Ovary (tissue), 9 donors: Measurements from ENCODE around the gene ARHGEF40. TPM values are rescaled to one million over a fixed set of nuclear protein-coding genes. Genes with fewer than 3 reads are reported as not detected.

ENCODE experiments used
- DNase-seq, 5 donors: peaks; one replicate each; pipeline ENCODE4 v3.0.0-alpha.2; 2019 to 2020
- H3K27ac ChIP-seq, 2 donors: fragments of 200-600 bp; one replicate each; pipeline versions ENCODE4 v1.5.1 to v1.8.0; 2019 to 2022
- H3K27me3 ChIP-seq: fragments of 200-600 bp; one replicate; pipeline ENCODE4 v1.8.0; 2022
- H3K36me3 ChIP-seq: fragments of 200-600 bp; sonication (generic); one replicate; pipeline ENCODE4 v1.5.1; 2019
- H3K4me1 ChIP-seq: one replicate; pipeline ENCODE4 v1.8.1; 2013; ENCODE audit warnings: mild to moderate bottlenecking, moderate library complexity; ENCODE audit not compliant: insufficient read depth
- H3K4me3 ChIP-seq: fragments of 200-600 bp; sonication (generic); one replicate; pipeline ENCODE4 v1.5.1; 2017
- H3K9me3 ChIP-seq, 2 donors: fragments of 200-600 bp in 1 of 2; sonication (generic) in 1 of 2; one replicate each; pipeline versions ENCODE4 v1.5.1 to v1.8.1; 2013 to 2019; ENCODE audit warnings: mild to moderate bottlenecking in 1 of 2, moderate library complexity in 1 of 2
- CTCF ChIP-seq, 3 donors: fragments of 450-650 bp in 2 of 3; fragments of 200-600 bp in 1 of 3; IDR thresholded peaks; one replicate each; pipeline versions ENCODE4 v1.5.1 to v1.8.0; 2016 to 2022; ENCODE audit warnings: antibody characterized with exemption in 3 of 3, mild to moderate bottlenecking in 1 of 3
- EP300 ChIP-seq: sonication (generic); formaldehyde crosslinking; IDR thresholded peaks from one replicate; pipeline ENCODE4 v1.6.1; 2017; ENCODE audit warnings: antibody characterized with exemption
- POLR2A ChIP-seq: fragments of 450-650 bp; IDR thresholded peaks from one replicate; pipeline ENCODE4 v1.6.1; 2017; ENCODE audit warnings: antibody characterized with exemption, mild to moderate bottlenecking, moderate library complexity
- WGBS, 3 donors: extraction: QIAGEN DNeasy Blood & Tissue Kit in 1 of 3; methylation state at CpG; one replicate each; pipeline versions ENCODE4 v1.1.5 to v1.1.7; 2013 to 2017; 5-methylcytosine and 5-hydroxymethylcytosine counted together
- intact Hi-C, 4 donors: fragments of 100-400 bp; cut with DNase I; formaldehyde crosslinking; loops; one replicate each; pipeline versions ENCODE4 v1.11.0 to v1.15.1; 2022 to 2023
- polyA plus RNA-seq, 2 donors: library from polyadenylated mRNA; stranded (reverse); fragments of 200-250 nt in 1 of 2; fragments of 350-450 nt in 1 of 2; fragmentation: Illumina TruSeq in 1 of 2; extraction: RNeasy Lipid Tissue Mini Kit (QIAGEN cat#74804) in 1 of 2; gene quantifications; one replicate each; pipeline ENCODE4 v1.2.3, GENCODE V29; 2013 to 2014
- total RNA-seq, 7 donors: library from RNA; depleted of rRNA in 2 of 7; stranded (reverse); fragments of >200 nt in 2 of 7; fragmentation: NEBNext Ultra II Directional in 3 of 7; extraction: Animal tissue kit (Norgen Biotek cat#: 25700) in 3 of 7; gene quantifications; one replicate each; pipeline versions ENCODE4 v1.1.0 to v1.2.4, GENCODE V29; 2016 to 2023
- donor health status: DM: no; HTN: no; CAD: no; lungs with moderate emphysema.
- donor health status: DM: no; HTN: no; CAD: no.
- donor health status: Bipolar disorder and iron deficiency.
- donor health status: DM: yes; HTN: yes; CAD: no.
- donor health status: DM: no; HTN: no; CAD: no.
- donor health status: DM: yes; HTN: yes; CAD: no.

ARHGEF40 gene
- total and polyA plus RNA-seq, 9 donors = 29.8 to 98.3 (median 52.4) TPM

DNA sequence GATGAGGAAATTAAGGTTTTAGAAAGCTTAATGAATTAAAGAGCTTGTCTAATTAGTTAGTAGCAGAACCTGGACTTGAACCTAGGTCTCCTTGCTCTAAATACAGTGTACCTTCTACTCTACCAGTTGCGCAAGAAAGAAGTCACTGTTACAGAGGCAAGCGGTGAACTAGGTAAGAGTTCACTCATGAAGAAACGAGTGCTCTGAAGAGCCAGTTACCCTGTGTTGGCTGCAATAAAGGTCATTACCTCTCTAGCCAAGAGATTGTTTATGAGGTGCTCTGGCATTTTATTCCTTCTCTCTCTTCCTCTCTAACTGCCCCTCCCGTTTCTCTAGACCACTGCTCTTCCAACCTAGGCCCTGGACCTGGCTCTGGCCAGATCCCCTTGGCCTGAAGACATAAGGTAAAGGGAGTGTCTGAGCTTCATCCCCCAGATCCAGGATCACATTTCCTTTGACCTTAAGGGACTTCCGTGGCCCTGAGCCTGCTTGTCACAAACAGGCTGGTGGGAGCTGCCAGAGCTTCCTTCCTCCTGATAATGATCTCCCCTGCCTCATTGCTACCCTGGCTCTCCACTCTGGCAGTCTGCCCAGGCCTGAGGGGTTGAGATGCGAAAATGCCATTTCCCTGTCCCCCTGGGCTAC, 26.0 kb upstream of the ARHGEF40 start:
- TF ChIP-seq EP300 = no peak
- Histone ChIP-seq H3K27me3 (no peaks in the 10 kb centered on the region), H3K4me3 (no peak overlapping the region), H3K27ac (no peak overlapping the region), H3K4me1 (peaks cover 7% of the 10 kb centered on the region), H3K9me3 (no peaks in the 10 kb centered on the region), H3K36me3 (no peaks in the 10 kb centered on the region)
- DNase-seq = no peak
- intact Hi-C loops = loop anchor here in 1 of 4 donors (10.0 kb wide), 1 partner anchor 49 kb away; the partner anchor contains the start of gene SLC39A2
- WGBS, 3 donors = 53 to 61% (median 55%) methylated on average over 6 of the region's 6 CpGs

GRCh38 chr14:21047378-21047781, 22.7 kb upstream of the ARHGEF40 start:
- Histone ChIP-seq H3K4me1 (peaks cover 3% of the 10 kb centered on the region), H3K4me3 (no peak overlapping the region), H3K27ac (no peak overlapping the region), H3K9me3 (no peaks in the 10 kb centered on the region), H3K36me3 (no peaks in the 10 kb centered on the region), H3K27me3 (no peaks in the 10 kb centered on the region)
- intact Hi-C loops = loop anchor here in 1 of 4 donors (10.0 kb wide), 1 partner anchor 53 kb away; the partner anchor contains the start of gene SLC39A2
- no peak for TF ChIP-seq EP300
- 64 to 80% (median 79%) methylated on average over 2 of the region's 2 CpGs for WGBS, 3 donors
- no peak for DNase-seq

DNA sequence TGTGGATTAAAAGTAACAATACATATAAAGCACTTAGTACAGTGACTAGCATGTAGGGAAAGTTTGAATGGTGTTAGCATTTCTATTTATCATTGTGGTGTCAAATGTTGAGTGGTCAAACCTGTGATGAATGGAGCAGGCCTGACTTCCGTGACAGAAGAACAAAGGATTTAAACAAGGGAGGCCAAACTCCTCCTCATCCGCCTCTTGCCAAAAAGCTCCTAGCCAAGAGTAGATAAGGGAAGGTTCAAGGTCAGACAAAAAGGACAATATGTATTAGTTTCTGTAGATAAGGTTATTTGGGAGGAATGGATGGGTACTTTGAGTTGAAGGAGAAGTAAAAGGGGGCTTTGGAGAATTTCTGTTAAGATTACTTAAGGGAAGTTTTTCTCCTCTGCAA, 21.5 kb upstream of the ARHGEF40 start:
- H3K27ac ChIP-seq = no peak overlapping the region

GRCh38 chr14:21049271-21049673, 20.8 kb upstream of the ARHGEF40 start:
- Histone ChIP-seq H3K27ac (no peak overlapping the region), H3K27me3 (no peaks in the 10 kb centered on the region), H3K36me3 (no peaks in the 10 kb centered on the region), H3K4me3 (no peak overlapping the region), H3K9me3 (no peaks in the 10 kb centered on the region), H3K4me1 (peaks cover 3% of the 10 kb centered on the region)
- DNase-seq = no peak
- 42 to 52% (median 45%) methylated on average over 3 of the region's 3 CpGs for WGBS, 3 donors
- intact Hi-C loops = loop anchor here in 1 of 4 donors (10.0 kb wide), 1 partner anchor 54 kb away; the partner anchor contains the start of gene SLC39A2
- TF ChIP-seq CTCF (IDR thresholded peaks at IDR 0.05) = no peak
- no peak for TF ChIP-seq POLR2A
- no peak for TF ChIP-seq EP300

More for the DNA sequence above, 21.5 kb upstream of the ARHGEF40 start:
- intact Hi-C loops = loop anchor here in 1 of 4 donors (10.0 kb wide), 1 partner anchor 54 kb away; the partner anchor contains the start of gene SLC39A2
- DNase-seq = no peak
- H3K9me3 ChIP-seq = no peaks in the 10 kb centered on the region
- peaks cover 3% of the 10 kb centered on the region for H3K4me1 ChIP-seq
- TF ChIP-seq CTCF (IDR thresholded peaks at IDR 0.05) = no peak
- no peak for TF ChIP-seq EP300
- no peak for TF ChIP-seq POLR2A
- H3K27me3 ChIP-seq = no peaks in the 10 kb centered on the region
- H3K4me3 ChIP-seq = no peak overlapping the region
- 41 to 47% (median 45%) methylated on average over 2 of the region's 2 CpGs for WGBS, 3 donors
- H3K36me3 ChIP-seq = no peaks in the 10 kb centered on the region

DNA sequence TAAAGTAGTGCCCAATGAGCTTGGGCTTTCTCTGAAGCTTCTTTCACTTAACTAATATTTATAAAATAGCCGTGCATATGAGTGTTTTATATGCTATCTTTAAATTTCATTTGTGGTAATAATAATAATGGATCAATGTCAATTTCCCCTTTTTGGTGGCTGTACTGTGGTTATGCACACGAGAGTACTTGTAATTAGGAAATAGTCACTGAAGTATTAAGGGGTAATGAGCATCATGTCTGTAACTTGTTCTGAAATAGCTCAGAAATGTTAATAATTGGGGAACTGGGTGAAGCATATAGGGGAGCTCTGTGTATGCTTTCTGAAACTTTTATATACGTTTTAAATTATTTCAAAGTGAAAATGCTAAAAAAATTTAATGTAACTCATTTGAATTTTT, 19.5 kb upstream of the ARHGEF40 start:
- WGBS, 3 donors = 70 to 80% (median 76%) methylated on average over 3 of the region's 3 CpGs

More for the DNA sequence above, 19.5 kb upstream of the ARHGEF40 start:
- no peak overlapping the region for H3K27ac ChIP-seq
- no peak overlapping the region for H3K4me3 ChIP-seq
- H3K27me3 ChIP-seq = no peaks in the 10 kb centered on the region
- no peaks in the 10 kb centered on the region for H3K36me3 ChIP-seq
- intact Hi-C loops = no loop called here
- peaks cover 3% of the 10 kb centered on the region for H3K4me1 ChIP-seq
- no peak for DNase-seq
- TF ChIP-seq POLR2A (no peak), EP300 (no peak), CTCF (IDR thresholded peaks at IDR 0.05) (no peak)
- no peaks in the 10 kb centered on the region for H3K9me3 ChIP-seq
